Measurements from ENCODE around the gene ALX4.

Gene ALX4

DNA sequence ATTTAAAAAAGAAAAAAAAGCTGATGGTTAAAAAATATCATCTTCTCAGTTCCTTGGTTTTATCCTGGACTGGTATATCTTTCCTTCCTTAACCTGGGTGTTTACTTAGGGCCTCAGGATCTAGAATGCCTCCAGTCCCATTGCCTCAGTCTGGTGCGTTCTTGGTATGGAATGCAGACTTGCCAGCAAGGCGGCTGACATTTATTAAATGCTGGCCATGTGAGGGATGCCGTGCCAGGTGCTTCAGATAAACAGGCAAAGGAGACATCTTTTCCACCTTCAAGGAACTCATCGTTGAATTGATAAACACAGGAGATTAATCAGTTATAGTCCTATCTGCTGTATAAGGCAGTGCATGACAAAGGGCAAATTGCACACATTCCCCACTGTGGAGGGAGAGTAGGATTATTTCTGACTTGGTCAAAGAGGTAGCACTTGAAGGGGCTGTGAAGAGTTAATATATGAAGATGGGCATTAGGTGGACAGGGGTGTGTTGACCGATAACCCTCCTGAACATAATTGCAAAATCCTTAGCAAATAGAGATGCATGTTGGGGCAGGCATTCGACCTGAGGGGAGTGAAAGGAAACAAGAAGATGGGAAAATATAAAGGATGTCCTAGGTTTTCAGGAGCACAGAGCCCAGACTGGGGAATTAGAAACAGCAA lies 54.4 kb downstream of the ALX4 start:
- Histone ChIP-seq H2BK12ac (ENCODE audit: low read length in 2 of 2) (no peak overlapping the region), H3K4me2 (ENCODE audit: low read length, poor library complexity, severe bottlenecking) (no peak overlapping the region), H2BK5ac (ENCODE audit: low read depth, low read length, poor library complexity, severe bottlenecking) (no peak overlapping the region), H3K79me1 (replicated peaks; ENCODE audit: low read length, poor library complexity, severe bottlenecking) (no peaks in the 10 kb centered on the region), H3K4ac (ENCODE audit: low read depth in 1 of 2, low read length in 2 of 2) (no peak overlapping the region), H3K4me3 (ENCODE audit: insufficient read depth in 1 of 2, low read depth in 1 of 2, low read length in 2 of 2) (no peak overlapping the region), H3K9me3 (ENCODE audit: control insufficient read depth, low read length) (peaks cover 19% of the 10 kb centered on the region), H3K27me3 (ENCODE audit: control insufficient read depth in 1 of 2, insufficient read depth in 1 of 2, low read length in 2 of 2) (peaks cover 0 to 11% of the 10 kb centered on the region in 2 experiments), H3K14ac (ENCODE audit: low read length in 2 of 2) (no peak overlapping the region), H3K4me1 (ENCODE audit: control insufficient read depth, insufficient read depth, low read depth, low read length) (no peaks in the 10 kb centered on the region), H2AK5ac (ENCODE audit: low read length, severe bottlenecking) (no peak overlapping the region), H2BK120ac (ENCODE audit: low read depth, low read length) (no peak overlapping the region), H4K91ac (ENCODE audit: low read length) (no peak overlapping the region), H3K9ac (ENCODE audit: low read length) (no peak overlapping the region), H3K18ac (ENCODE audit: low read depth in 1 of 2, low read length in 2 of 2) (no peak overlapping the region), H3K36me3 (ENCODE audit: control insufficient read depth in 1 of 2, insufficient read depth in 2 of 2, low read depth in 1 of 2, low read length in 2 of 2) (peaks cover 5 to 9% of the 10 kb centered on the region in 2 experiments), H3K23ac (ENCODE audit: low read length in 2 of 2) (no peak overlapping the region), H3K27ac (ENCODE audit: low read length, poor library complexity, severe bottlenecking) (no peak overlapping the region), H4K8ac (ENCODE audit: low read length) (no peak overlapping the region), H2BK15ac (ENCODE audit: low read depth, poor library complexity, severe bottlenecking) (no peak overlapping the region), H2AFZ (ENCODE audit: low read depth, low read length) (no peak overlapping the region)
- WGBS: 93% methylated on average over 6 of the region's 6 CpGs
- DNase-seq: no peak

DNA sequence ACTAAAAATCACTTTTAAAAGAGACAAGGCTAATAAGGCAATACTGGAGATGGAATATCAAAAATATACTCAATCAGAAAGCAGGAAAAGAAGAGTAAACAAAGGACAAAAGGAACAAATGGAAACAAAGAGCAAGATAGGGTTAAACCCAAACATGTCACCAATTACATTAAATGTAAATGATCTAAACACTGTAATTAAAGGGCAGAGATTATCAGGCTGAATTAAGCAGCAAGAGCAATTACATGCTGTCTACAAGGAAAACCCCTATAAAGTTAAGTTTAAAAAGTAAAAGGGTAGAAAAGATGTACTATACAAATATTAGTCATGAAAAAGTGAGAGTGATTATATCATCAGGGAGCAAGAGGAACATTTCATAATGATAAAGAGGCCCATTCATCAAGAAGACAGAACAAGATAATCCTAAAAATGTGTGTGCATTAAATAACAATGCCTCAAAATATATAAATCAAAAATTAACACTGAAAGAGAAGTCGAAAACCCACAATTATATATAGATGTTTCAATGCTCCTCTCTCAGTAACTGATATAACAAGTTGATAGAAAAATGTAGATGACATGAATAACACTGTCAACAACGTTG lies 56.8 kb downstream of the ALX4 start:
- Histone ChIP-seq H3K23ac (ENCODE audit: low read length in 2 of 2) (no peak overlapping the region), H2AFZ (ENCODE audit: low read depth, low read length) (no peak overlapping the region), H3K36me3 (ENCODE audit: control insufficient read depth in 1 of 2, insufficient read depth in 2 of 2, low read depth in 1 of 2, low read length in 2 of 2) (peaks cover 10 to 21% of the 10 kb centered on the region in 2 experiments), H3K27ac (ENCODE audit: low read length, poor library complexity, severe bottlenecking) (no peak overlapping the region), H3K4me3 (ENCODE audit: insufficient read depth in 1 of 2, low read depth in 1 of 2, low read length in 2 of 2) (no peak overlapping the region), H2BK5ac (ENCODE audit: low read depth, low read length, poor library complexity, severe bottlenecking) (no peak overlapping the region), H2BK15ac (ENCODE audit: low read depth, poor library complexity, severe bottlenecking) (no peak overlapping the region), H4K91ac (ENCODE audit: low read length) (no peak overlapping the region), H2AK5ac (ENCODE audit: low read length, severe bottlenecking) (no peak overlapping the region), H3K4me1 (ENCODE audit: control insufficient read depth, insufficient read depth, low read depth, low read length) (no peaks in the 10 kb centered on the region), H4K8ac (ENCODE audit: low read length) (no peak overlapping the region), H3K4ac (ENCODE audit: low read depth in 1 of 2, low read length in 2 of 2) (no peak overlapping the region), H3K9ac (ENCODE audit: low read length) (no peak overlapping the region), H3K27me3 (ENCODE audit: control insufficient read depth in 1 of 2, insufficient read depth in 1 of 2, low read length in 2 of 2) (no peaks in the 10 kb centered on the region), H3K18ac (ENCODE audit: low read depth in 1 of 2, low read length in 2 of 2) (no peak overlapping the region), H3K14ac (ENCODE audit: low read length in 2 of 2) (no peak overlapping the region), H3K79me1 (replicated peaks; ENCODE audit: low read length, poor library complexity, severe bottlenecking) (no peaks in the 10 kb centered on the region), H2BK120ac (ENCODE audit: low read depth, low read length) (no peak overlapping the region), H2BK12ac (ENCODE audit: low read length in 2 of 2) (no peak overlapping the region), H3K9me3 (ENCODE audit: control insufficient read depth, low read length) (peaks cover 19% of the 10 kb centered on the region), H3K4me2 (ENCODE audit: low read length, poor library complexity, severe bottlenecking) (no peak overlapping the region)
- no peak for DNase-seq
- WGBS: 100% methylated on average over 1 of the region's 2 CpGs

DNA sequence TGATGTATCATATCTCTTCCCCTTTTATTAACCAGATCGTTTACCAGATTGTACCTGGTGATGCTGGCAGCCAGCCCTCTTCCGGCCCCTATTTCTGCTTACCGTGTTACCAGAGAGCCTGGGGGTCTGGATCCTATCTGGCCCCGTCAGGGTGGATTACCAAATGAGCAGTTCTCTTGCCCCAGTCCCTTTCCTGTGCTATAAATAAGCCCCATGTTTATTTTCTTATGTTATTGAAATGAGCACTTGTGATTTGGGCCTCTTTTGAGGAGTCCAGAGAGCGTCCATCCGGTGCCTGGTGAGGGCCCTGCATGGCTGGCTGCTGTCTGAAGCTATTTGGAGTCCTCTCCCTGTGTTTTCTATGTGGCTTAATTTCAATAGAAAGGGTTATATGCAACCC lies 59.5 kb downstream of the ALX4 start:
- no peak overlapping the region for H2BK15ac ChIP-seq (ENCODE audit: low read depth, poor library complexity, severe bottlenecking)
- H3K9me3 ChIP-seq (ENCODE audit: control insufficient read depth, low read length): peaks cover 19% of the 10 kb centered on the region
- no peak overlapping the region for H3K9ac ChIP-seq (ENCODE audit: low read length)
- H2AK5ac ChIP-seq (ENCODE audit: low read length, severe bottlenecking): no peak overlapping the region
- no peak overlapping the region for H4K8ac ChIP-seq (ENCODE audit: low read length)
- H3K14ac ChIP-seq (ENCODE audit: low read length in 2 of 2): no peak overlapping the region
- H3K18ac ChIP-seq (ENCODE audit: low read depth in 1 of 2, low read length in 2 of 2): no peak overlapping the region
- H3K36me3 ChIP-seq (ENCODE audit: control insufficient read depth in 1 of 2, insufficient read depth in 2 of 2, low read depth in 1 of 2, low read length in 2 of 2): peaks cover 5 to 21% of the 10 kb centered on the region in 2 experiments
- no peak for DNase-seq
- no peak overlapping the region for H4K91ac ChIP-seq (ENCODE audit: low read length)
- H3K4ac ChIP-seq (ENCODE audit: low read depth in 1 of 2, low read length in 2 of 2): no peak overlapping the region
- no peak overlapping the region for H2BK120ac ChIP-seq (ENCODE audit: low read depth, low read length)
- H3K27me3 ChIP-seq (ENCODE audit: control insufficient read depth in 1 of 2, insufficient read depth in 1 of 2, low read length in 2 of 2): no peaks in the 10 kb centered on the region
- H2BK5ac ChIP-seq (ENCODE audit: low read depth, low read length, poor library complexity, severe bottlenecking): no peak overlapping the region
- no peaks in the 10 kb centered on the region for H3K4me1 ChIP-seq (ENCODE audit: control insufficient read depth, insufficient read depth, low read depth, low read length)
- WGBS: 72% methylated on average over 6 of the region's 6 CpGs
- H3K4me2 ChIP-seq (ENCODE audit: low read length, poor library complexity, severe bottlenecking): no peak overlapping the region
- no peak overlapping the region for H3K27ac ChIP-seq (ENCODE audit: low read length, poor library complexity, severe bottlenecking)
- H3K79me1 ChIP-seq (replicated peaks; ENCODE audit: low read length, poor library complexity, severe bottlenecking): no peaks in the 10 kb centered on the region
- no peak overlapping the region for H3K23ac ChIP-seq (ENCODE audit: low read length in 2 of 2)
- H3K4me3 ChIP-seq (ENCODE audit: insufficient read depth in 1 of 2, low read depth in 1 of 2, low read length in 2 of 2): no peak overlapping the region
- H2BK12ac ChIP-seq (ENCODE audit: low read length in 2 of 2): no peak overlapping the region
- H2AFZ ChIP-seq (ENCODE audit: low read depth, low read length): no peak overlapping the region

DNA sequence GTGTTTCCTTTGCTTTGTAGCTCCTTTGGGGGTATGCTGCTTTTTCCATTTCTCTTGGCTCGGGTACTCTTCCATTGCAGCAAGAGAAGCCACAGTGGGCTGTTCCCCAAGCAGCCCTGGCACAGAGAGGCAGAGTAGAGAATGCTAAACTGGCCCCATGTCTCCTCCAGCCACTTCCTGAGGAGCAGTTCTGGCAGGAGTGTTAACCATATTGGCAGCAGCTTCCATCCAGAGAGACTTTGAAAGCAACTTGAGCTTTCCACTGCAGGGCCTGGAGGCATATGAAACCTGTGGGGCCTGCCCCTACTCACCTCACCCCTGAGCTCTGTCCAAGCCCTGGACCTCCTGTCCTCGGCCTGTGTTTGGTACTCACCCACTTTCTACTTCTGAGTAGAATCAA lies 61.8 kb downstream of the ALX4 start:
- Histone ChIP-seq H3K36me3 (ENCODE audit: control insufficient read depth in 1 of 2, insufficient read depth in 2 of 2, low read depth in 1 of 2, low read length in 2 of 2) (peaks cover 5 to 26% of the 10 kb centered on the region in 2 experiments), H3K4me3 (ENCODE audit: insufficient read depth in 1 of 2, low read depth in 1 of 2, low read length in 2 of 2) (no peak overlapping the region), H2BK120ac (ENCODE audit: low read depth, low read length) (no peak overlapping the region), H3K27me3 (ENCODE audit: control insufficient read depth in 1 of 2, insufficient read depth in 1 of 2, low read length in 2 of 2) (no peaks in the 10 kb centered on the region), H2BK12ac (ENCODE audit: low read length in 2 of 2) (no peak overlapping the region), H4K91ac (ENCODE audit: low read length) (no peak overlapping the region), H3K9ac (ENCODE audit: low read length) (no peak overlapping the region), H3K79me1 (replicated peaks; ENCODE audit: low read length, poor library complexity, severe bottlenecking) (no peaks in the 10 kb centered on the region), H2AK5ac (ENCODE audit: low read length, severe bottlenecking) (no peak overlapping the region), H3K4ac (ENCODE audit: low read depth in 1 of 2, low read length in 2 of 2) (no peak overlapping the region), H4K8ac (ENCODE audit: low read length) (no peak overlapping the region), H3K14ac (ENCODE audit: low read length in 2 of 2) (no peak overlapping the region), H2BK15ac (ENCODE audit: low read depth, poor library complexity, severe bottlenecking) (no peak overlapping the region), H3K4me1 (ENCODE audit: control insufficient read depth, insufficient read depth, low read depth, low read length) (peaks cover 7% of the 10 kb centered on the region), H3K4me2 (ENCODE audit: low read length, poor library complexity, severe bottlenecking) (no peak overlapping the region), H3K18ac (ENCODE audit: low read depth in 1 of 2, low read length in 2 of 2) (no peak overlapping the region), H3K23ac (ENCODE audit: low read length in 2 of 2) (no peak overlapping the region), H3K9me3 (ENCODE audit: control insufficient read depth, low read length) (peaks cover 13% of the 10 kb centered on the region), H2AFZ (ENCODE audit: low read depth, low read length) (no peak overlapping the region), H3K27ac (ENCODE audit: low read length, poor library complexity, severe bottlenecking) (no peak overlapping the region), H2BK5ac (ENCODE audit: low read depth, low read length, poor library complexity, severe bottlenecking) (no peak overlapping the region)
- no peak for DNase-seq
- WGBS: 82% methylated on average over 2 of the region's 2 CpGs
